IMR-90 (cell line): ENCODE measurements around the gene LRRC9. TPM values are rescaled to one million over a fixed set of nuclear protein-coding genes. Genes with fewer than 3 reads are reported as not detected.

ENCODE experiments used
- ATAC-seq: fragments of 200-7000 bp; cut with Tn5 transposase; 2 replicates; pipeline ENCODE4 v1.9.1; 2020; ENCODE audit warnings: low read depth, mild to moderate bottlenecking, moderate library complexity
- BruUV-seq: library from RNA; stranded (reverse); fragments of 400-500 nt; replicated peaks from 2 replicates; lab custom pipeline; 2021; lab: Mats Ljungman, UMichigan
- CTCF ChIA-PET: fragments of 300-600 bp; formaldehyde crosslinking; extraction: SDS; loops from one replicate; lab custom pipeline; 2021; ENCODE audit warnings: antibody characterized with exemption; lab: Yijun Ruan, JAX
- POLR2A ChIA-PET: fragments of 300-600 bp; sonication (Branson Sonifier 250); formaldehyde crosslinking; loops from one replicate; lab custom pipeline; 2022; ENCODE audit warnings: antibody characterized with exemption; ENCODE audit not compliant: unreplicated experiment; lab: Charles Lee
- DNase-seq: peaks from one replicate; pipeline ENCODE4 v3.0.0; 2013
- H2AFZ ChIP-seq: replicated peaks from 2 replicates; pipeline ENCODE3; 2013; ENCODE audit warnings: low read length, mild to moderate bottlenecking; ENCODE audit not compliant: poor library complexity
- H2AK5ac ChIP-seq: 2 replicates; pipeline ENCODE4 v1.6.1; 2013; ENCODE audit warnings: low read depth, low read length, inconsistent platforms
- H2AK9ac ChIP-seq: replicated peaks from 2 replicates; pipeline ENCODE3; 2013; ENCODE audit warnings: mild to moderate bottlenecking, low read depth, low read length, moderate library complexity; ENCODE audit not compliant: poor library complexity
- H2BK120ac ChIP-seq: 2 replicates; pipeline ENCODE4 v1.6.1; 2013; ENCODE audit warnings: low read depth, low read length, inconsistent platforms
- H2BK15ac ChIP-seq: 3 replicates; pipeline ENCODE4 v1.6.1; 2013; ENCODE audit warnings: low read depth, low read length, inconsistent platforms
- H2BK20ac ChIP-seq: 2 replicates; pipeline ENCODE4 v1.6.1; 2013; ENCODE audit warnings: low read depth, mild to moderate bottlenecking, inconsistent platforms, low read length, moderate library complexity
- H2BK5ac ChIP-seq: 2 replicates; pipeline ENCODE4 v1.6.1; 2013; ENCODE audit warnings: mild to moderate bottlenecking, low read depth, low read length, inconsistent platforms; ENCODE audit not compliant: poor library complexity, severe bottlenecking
- H3K14ac ChIP-seq: replicated peaks from 2 replicates; pipeline ENCODE4 v1.6.1; 2013; ENCODE audit warnings: low read depth, low read length, inconsistent platforms
- H3K18ac ChIP-seq: 2 replicates; pipeline ENCODE4 v1.6.1; 2013; ENCODE audit warnings: low read depth, low read length, control low read depth
- H3K23ac ChIP-seq: 2 replicates; pipeline ENCODE4 v1.6.1; 2013; ENCODE audit warnings: low read depth, low read length, inconsistent platforms
- H3K27ac ChIP-seq: 2 replicates; pipeline ENCODE4 v1.5.1; 2013; ENCODE audit warnings: mild to moderate bottlenecking, control low read depth, low read length; ENCODE audit not compliant: insufficient read depth
- H3K27me3 ChIP-seq: 2 replicates; pipeline ENCODE4 v1.6.1; 2013; ENCODE audit warnings: low read length; ENCODE audit not compliant: control insufficient read depth, insufficient read depth
- H3K36me3 ChIP-seq: 2 replicates; pipeline ENCODE4 v1.6.1; 2013; ENCODE audit warnings: low read length, mixed read lengths; ENCODE audit not compliant: control insufficient read depth, insufficient read depth
- H3K4ac ChIP-seq: 2 replicates; pipeline ENCODE4 v1.6.1; 2013; ENCODE audit warnings: low read depth, low read length, inconsistent platforms
- H3K4me1 ChIP-seq: 2 replicates; pipeline ENCODE4 v1.6.1; 2013; ENCODE audit warnings: low read length, mixed read lengths; ENCODE audit not compliant: control insufficient read depth, insufficient read depth
- H3K4me2 ChIP-seq: 2 replicates; pipeline ENCODE4 v1.6.1; 2013; ENCODE audit warnings: low read depth, mild to moderate bottlenecking, control low read depth, low read length, moderate library complexity
- H3K4me3 ChIP-seq: 2 replicates; pipeline ENCODE4 v1.5.1; 2013; ENCODE audit warnings: low read depth, mild to moderate bottlenecking, control low read depth, low read length, moderate library complexity; ENCODE audit not compliant: insufficient read depth
- H3K56ac ChIP-seq: 2 replicates; pipeline ENCODE4 v1.6.1; 2013; ENCODE audit warnings: low read length, inconsistent platforms; ENCODE audit not compliant: insufficient read depth; ENCODE audit errors: extremely low read depth
- H3K79me1 ChIP-seq, 2 experiments: 2 replicates each; pipeline ENCODE4 v1.6.1; 2013; ENCODE audit warnings: low read length in 2 of 2, inconsistent platforms in 1 of 2, low read depth in 1 of 2
- H3K9ac ChIP-seq: 2 replicates; pipeline ENCODE4 v1.6.1; 2013; ENCODE audit warnings: low read depth, low read length, control low read depth
- H3K9me1 ChIP-seq: 2 replicates; pipeline ENCODE4 v1.6.1; 2013; ENCODE audit warnings: low read length, inconsistent platforms; ENCODE audit not compliant: insufficient read depth
- H3K9me3 ChIP-seq: 2 replicates; pipeline ENCODE4 v1.6.1; 2013; ENCODE audit warnings: low read length; ENCODE audit not compliant: control insufficient read depth, insufficient read depth
- H4K20me1 ChIP-seq: 2 replicates; pipeline ENCODE4 v1.6.1; 2013; ENCODE audit warnings: low read length, inconsistent platforms; ENCODE audit not compliant: insufficient read depth
- H4K5ac ChIP-seq: 2 replicates; pipeline ENCODE4 v1.6.1; 2013; ENCODE audit warnings: mild to moderate bottlenecking, low read depth, low read length, control low read depth
- H4K8ac ChIP-seq, 2 experiments: 2 replicates each; pipeline ENCODE4 v1.6.1; 2013; ENCODE audit warnings: low read depth in 2 of 2, low read length in 2 of 2, control low read depth in 1 of 2, inconsistent platforms in 1 of 2
- H4K91ac ChIP-seq: 2 replicates; pipeline ENCODE4 v1.6.1; 2013; ENCODE audit warnings: low read depth, low read length, inconsistent platforms; ENCODE audit not compliant: insufficient read depth
- BHLHE40 ChIP-seq: fragments of 150-350 bp; IDR thresholded peaks from 2 replicates; pipeline ENCODE4 v1.6.1; 2016; ENCODE audit warnings: mild to moderate bottlenecking, low read depth, low read length
- CEBPB ChIP-seq: IDR thresholded peaks from 2 replicates; pipeline ENCODE4 v1.6.1; 2012; ENCODE audit warnings: low read depth, low read length, improper control_type of control experiment
- CHD1 ChIP-seq: IDR thresholded peaks from 2 replicates; pipeline ENCODE4 v1.6.1; 2012; ENCODE audit warnings: low read depth, low read length, improper control_type of control experiment
- MAFK ChIP-seq: IDR thresholded peaks from 2 replicates; pipeline ENCODE4 v1.6.1; 2012; ENCODE audit warnings: low read depth, low read length, improper control_type of control experiment
- MAZ ChIP-seq: IDR thresholded peaks from 2 replicates; pipeline ENCODE4 v1.6.1; 2012; ENCODE audit warnings: low read depth, mild to moderate bottlenecking, low read length, improper control_type of control experiment, moderate library complexity, borderline replicate concordance
- MXI1 ChIP-seq: IDR thresholded peaks from 2 replicates; pipeline ENCODE4 v1.6.1; 2012; ENCODE audit warnings: low read depth, mild to moderate bottlenecking, low read length, moderate library complexity, borderline replicate concordance
- NFE2L2 ChIP-seq: fragments of 150-350 bp; IDR thresholded peaks from 2 replicates; pipeline ENCODE4 v1.6.1; 2016; ENCODE audit warnings: low read depth, mild to moderate bottlenecking, low read length
- RAD21 ChIP-seq: IDR thresholded peaks from 2 replicates; pipeline ENCODE4 v1.6.1; 2012; ENCODE audit warnings: low read length, improper control_type of control experiment
- RCOR1 ChIP-seq: IDR thresholded peaks from 2 replicates; pipeline ENCODE4 v1.6.1; 2012; ENCODE audit warnings: mild to moderate bottlenecking, low read length, improper control_type of control experiment; ENCODE audit not compliant: insufficient replicate concordance
- RFX5 ChIP-seq: IDR thresholded peaks from 2 replicates; pipeline ENCODE4 v1.8.0; 2012; ENCODE audit warnings: low read depth, mild to moderate bottlenecking, low read length, moderate library complexity
- SMC3 ChIP-seq: fragments of 150-350 bp; IDR thresholded peaks from 2 replicates; pipeline ENCODE4 v1.6.1; 2016; ENCODE audit warnings: low read depth, mild to moderate bottlenecking, antibody characterized with exemption, low read length, moderate library complexity
- dilution Hi-C: fragments of 300-500 bp; cut with HindIII; formaldehyde crosslinking; loops from one replicate; pipeline ENCODE4 v1.14.3; 2018; ENCODE audit warnings: low sequenced_read_pairs; ENCODE audit not compliant: unreplicated experiment
- in situ Hi-C: fragments of 300-500 bp; cut with MboI; formaldehyde crosslinking; loops from 3 replicates; pipeline ENCODE4 v1.14.3; 2019; ENCODE audit warnings: low sequenced_read_pairs, inconsistent platforms, mixed read lengths
- intact Hi-C: fragments of 100-400 bp; cut with micrococcal nuclease; formaldehyde crosslinking; loops from 2 replicates; pipeline ENCODE4 v1.10.0; 2022
- polyA plus RNA-seq, 3 experiments: library from polyadenylated mRNA; depleted of rRNA; stranded (reverse); fragments of >200 nt; gene quantifications; 2 replicates each; pipeline ENCODE4 v1.2.3, GENCODE V29; 2012; ENCODE audit warnings: low replicate concordance in 1 of 3
- total RNA-seq: library from RNA; depleted of rRNA; stranded (reverse); fragments of >200 nt; gene quantifications from 2 replicates; pipeline ENCODE4 v1.2.3, GENCODE V29; 2012
- TF ChIP-seq, protein P1 (sequence below): fragments of 150-350 bp; IDR thresholded peaks from 2 replicates; pipeline ENCODE4 v1.6.1; 2017; ENCODE audit warnings: mild to moderate bottlenecking, antibody characterized with exemption, low read length, low read depth

The LRRC9 gene
- total and polyA plus RNA-seq, 2 of the 4 experiments (the other 2 are of a cell fraction) = not detected

DNA sequence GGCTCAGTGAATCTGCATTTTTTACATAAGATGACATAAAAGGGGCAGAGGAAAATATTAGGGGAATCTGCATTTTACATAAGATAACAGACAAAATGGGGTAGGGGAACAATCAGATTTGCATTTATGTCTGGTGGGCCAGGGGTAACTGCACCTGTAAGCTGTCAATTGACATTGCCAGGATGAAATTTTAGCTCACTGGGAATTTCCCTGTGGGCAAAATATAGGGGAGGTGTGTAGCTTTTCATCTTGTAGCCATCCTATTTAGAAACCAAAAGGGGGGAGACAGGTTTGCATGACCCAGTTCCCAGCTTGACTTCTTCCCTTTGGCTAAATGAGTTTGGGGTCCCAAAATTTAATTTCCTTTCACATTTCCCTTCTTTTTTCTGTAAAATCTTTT, 175.3 kb downstream of the LRRC9 start:
- Histone ChIP-seq H2BK15ac (no peak overlapping the region; the same call in 2 of the 3 replicates), H3K23ac (no peak overlapping the region; the same call in 1 of the 2 replicates), H3K56ac (no peak overlapping the region), H3K36me3 (peaks cover 4% of the 10 kb centered on the region), H2AFZ (no peak overlapping the region), H3K4me1 (peaks cover 13% of the 10 kb centered on the region), H3K18ac (no peak overlapping the region), H2AK5ac (peak overlapping the region; percentile 14; the same call in 1 of the 2 replicates), H4K8ac (peak overlapping the region in 1 of 2 experiments; percentile 48; a peak in 1 of 4 replicates), H3K4ac (peak overlapping the region; percentile 13; the same call in 1 of the 2 replicates), H3K4me2 (no peak overlapping the region; the same call in 1 of the 2 replicates), H3K4me3 (no peak overlapping the region), H3K9me3 (no peaks in the 10 kb centered on the region), H4K20me1 (peaks cover 15% of the 10 kb centered on the region; the same call in 1 of the 2 replicates), H2BK5ac (peak overlapping the region; percentile 96), H3K14ac (no peak overlapping the region), H3K9me1 (peaks cover 7% of the 10 kb centered on the region), H2AK9ac (no peak overlapping the region), H3K9ac (no peak overlapping the region), H4K5ac (no peak overlapping the region), H3K79me1 (peaks cover 8 to 31% of the 10 kb centered on the region in 2 experiments), H3K27ac (no peak overlapping the region), H2BK20ac (no peak overlapping the region), H2BK120ac (no peak overlapping the region), H3K27me3 (no peaks in the 10 kb centered on the region), H4K91ac (no peak overlapping the region)
- intact Hi-C loops = loop anchor here (10.0 kb wide), 1 partner anchor 130 kb away; no protein-coding TSS in a partner anchor
- dilution Hi-C loops = no loop called here
- no TSS peak for BruUV-seq
- TF ChIP-seq BHLHE40 = no peak
- TF ChIP-seq MAZ = no peak
- TF ChIP-seq, protein P1, sequence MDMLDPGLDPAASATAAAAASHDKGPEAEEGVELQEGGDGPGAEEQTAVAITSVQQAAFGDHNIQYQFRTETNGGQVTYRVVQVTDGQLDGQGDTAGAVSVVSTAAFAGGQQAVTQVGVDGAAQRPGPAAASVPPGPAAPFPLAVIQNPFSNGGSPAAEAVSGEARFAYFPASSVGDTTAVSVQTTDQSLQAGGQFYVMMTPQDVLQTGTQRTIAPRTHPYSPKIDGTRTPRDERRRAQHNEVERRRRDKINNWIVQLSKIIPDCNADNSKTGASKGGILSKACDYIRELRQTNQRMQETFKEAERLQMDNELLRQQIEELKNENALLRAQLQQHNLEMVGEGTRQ = no peak
- TF ChIP-seq MAFK = no peak
- TF ChIP-seq RAD21 = no peak
- no peak for TF ChIP-seq MXI1
- TF ChIP-seq CHD1 = no peak
- TF ChIP-seq RCOR1 = no peak
- TF ChIP-seq CEBPB = no peak
- TF ChIP-seq RFX5 = no peak
- TF ChIP-seq NFE2L2 = no peak
- no peak for TF ChIP-seq SMC3
- ATAC-seq (no peak), DNase-seq (no peak)
- POLR2A ChIA-PET = interaction anchor here (1.0 kb wide), 1 partner anchor 70 kb away, joined by 4 read pairs; the partner anchor contains the start of gene DHRS7
- in situ Hi-C loops = loop anchor here (25.0 kb wide), 1 partner anchor 608 kb away; the partner anchor contains the start of genes JKAMP and L3HYPDH
- CTCF ChIA-PET = interaction anchor here (1.5 kb wide), 1 partner anchor 89 kb away, joined by 4 read pairs; no protein-coding TSS in a partner anchor
